Neural cell (in vitro differentiated cells): ENCODE measurements around the gene SH3PXD2A.

Source experiments
- CTCF ChIP-seq: fragments of 450-650 bp; IDR thresholded peaks from 2 replicates; pipeline ENCODE4 v1.5.1; 2014; ENCODE audit warnings: antibody characterized with exemption, mild to moderate bottlenecking, moderate library complexity; ENCODE audit not compliant: poor library complexity, severe bottlenecking
- EP300 ChIP-seq: fragments of 450-650 bp; conservative IDR thresholded peaks from 2 replicates; pipeline ENCODE4 v1.6.1; 2014; ENCODE audit warnings: antibody characterized with exemption, mild to moderate bottlenecking, moderate library complexity; ENCODE audit not compliant: poor library complexity, severe bottlenecking
- EZH2 ChIP-seq: fragments of 200-600, 300-800 bp; shearing (Covaris generic), sonication (generic); IDR thresholded peaks from 2 replicates; pipeline ENCODE4 v1.6.1; 2014; ENCODE audit warnings: antibody characterized with exemption, low read length, borderline replicate concordance, mild to moderate bottlenecking; ENCODE audit not compliant: insufficient read depth, poor library complexity, severe bottlenecking
- POLR2AphosphoS5 ChIP-seq: IDR thresholded peaks from 2 replicates; pipeline ENCODE4 v1.6.1; 2012
- TAF1 ChIP-seq: IDR thresholded peaks from 2 replicates; pipeline ENCODE4 v1.6.1; 2012; ENCODE audit warnings: low read depth

DNA sequence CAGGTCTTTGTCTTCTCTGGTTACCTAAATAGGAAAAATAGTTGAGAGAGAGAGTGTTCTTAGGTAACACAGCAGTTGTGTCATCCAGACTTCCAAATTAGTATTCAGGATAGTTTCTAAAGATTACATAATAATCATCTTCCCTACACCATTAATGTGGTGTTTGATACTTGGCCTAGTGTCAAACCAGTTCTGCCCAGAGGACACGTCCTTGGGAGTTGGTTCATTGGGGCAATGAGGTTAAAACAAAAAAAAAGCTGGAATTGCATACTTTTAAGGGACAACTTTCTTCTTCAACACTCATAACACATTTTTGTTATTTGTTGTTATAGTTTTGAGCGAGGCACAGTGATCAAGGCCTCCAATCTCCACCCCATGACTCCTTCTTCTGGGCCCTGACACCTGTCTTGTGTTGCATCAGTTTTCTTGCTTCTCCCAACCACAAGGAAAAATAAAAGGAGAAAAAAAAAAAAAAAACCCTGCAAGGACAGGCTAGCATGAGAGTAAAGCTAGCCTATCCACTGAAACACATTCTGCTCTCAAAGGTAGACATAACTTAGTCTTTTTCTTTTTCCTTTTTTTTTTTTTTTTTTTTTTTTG lies 33.8 kb upstream of the SH3PXD2A start:
- TF ChIP-seq TAF1 (no peak), CTCF (no peak), EP300 (no peak), POLR2AphosphoS5 (no peak), EZH2 (no peak)
